Heart right ventricle (tissue), 16 donors: ENCODE data around the gene MAGI2. TPM values are rescaled to one million over a fixed set of nuclear protein-coding genes. Genes with fewer than 3 reads are reported as not detected.

Experiments used
- ATAC-seq, 8 donors: fragments of 200-7000 bp; cut with Tn5 transposase; one replicate each; pipeline ENCODE4 v1.9.1; 2020; ENCODE audit warnings: mild to moderate bottlenecking in 8 of 8, moderate library complexity in 8 of 8, moderate number of reproducible peaks in 1 of 8
- DNase-seq, 2 donors: peaks; one replicate each; pipeline ENCODE4 v3.0.0-alpha.2; 2020
- H3K27ac ChIP-seq, 10 donors: fragments of 200-600 bp; sonication (generic) in 2 of 10; one replicate each; pipeline versions ENCODE4 v1.5.0 to v1.8.0; 2020 to 2022; ENCODE audit warnings: mild to moderate bottlenecking in 3 of 10
- H3K27me3 ChIP-seq, 7 donors: fragments of 200-600 bp; one replicate each; pipeline ENCODE4 v1.8.0; 2021 to 2022; ENCODE audit warnings: mild to moderate bottlenecking in 2 of 7
- H3K36me3 ChIP-seq, 9 donors: fragments of 200-600 bp; sonication (generic) in 1 of 9; one replicate each; pipeline versions ENCODE4 v1.5.0 to v1.8.0; 2020 to 2022; ENCODE audit warnings: mild to moderate bottlenecking in 2 of 9
- H3K4me1 ChIP-seq, 9 donors: fragments of 200-600 bp; sonication (generic) in 1 of 9; one replicate each; pipeline versions ENCODE4 v1.5.0 to v1.8.0; 2020 to 2022; ENCODE audit warnings: mild to moderate bottlenecking in 4 of 9
- H3K4me3 ChIP-seq, 10 donors: fragments of 200-600 bp; sonication (generic) in 2 of 10; one replicate each; pipeline versions ENCODE4 v1.5.0 to v1.8.0; 2020 to 2022; ENCODE audit warnings: mild to moderate bottlenecking in 7 of 10, moderate library complexity in 2 of 10
- H3K9me3 ChIP-seq, 11 donors: fragments of 200-600 bp in 10 of 11; sonication (generic) in 2 of 11; one replicate each; pipeline versions ENCODE4 v1.5.0 to v1.8.0; 2013 to 2022; ENCODE audit warnings: mild to moderate bottlenecking in 2 of 11, control low read depth in 1 of 11, moderate library complexity in 1 of 11
- CTCF ChIP-seq, 9 donors: fragments of 200-600 bp; sonication (generic) in 2 of 9; IDR thresholded peaks; one replicate each; pipeline versions ENCODE4 v1.5.0 to v1.8.0; 2021 to 2022; ENCODE audit warnings: antibody characterized with exemption in 9 of 9, mild to moderate bottlenecking in 5 of 9, moderate library complexity in 1 of 9
- WGBS, 2 donors: extraction: QIAGEN DNeasy Blood & Tissue Kit; methylation state at CpG; one replicate each; pipeline ENCODE4 v1.1.7; 2013; ENCODE audit warnings: inconsistent platforms in 1 of 2; 5-methylcytosine and 5-hydroxymethylcytosine counted together
- intact Hi-C, 10 donors: fragments of 100-400 bp; cut with DNase I; formaldehyde crosslinking; loops; one replicate each; pipeline versions ENCODE4 v1.11.1 to v1.14.2; 2022
- long read RNA-seq, 3 donors: library from polyadenylated mRNA; unstranded; transcript quantifications; one replicate each; pipeline ENCODE4 v2.0.0, GENCODE V29; 2020 to 2021
- polyA plus RNA-seq, 2 donors: library from polyadenylated mRNA; stranded (reverse); fragments of 200-250 nt; gene quantifications; one replicate each; pipeline ENCODE4 v1.2.3, GENCODE V29; 2013
- total RNA-seq, 10 donors: library from RNA; stranded (reverse); fragmentation: NEBNext Ultra II Directional in 3 of 10; extraction: Animal tissue kit (Norgen Biotek cat#: 25700) in 3 of 10; gene quantifications; one replicate each; pipeline versions ENCODE4 v1.2.1 to v1.2.4, GENCODE V29; 2021 to 2023
- donor health status: Arrhythmogenic right ventricular cardiomyopathy.
- donor health status: ischemic (EF 13 %, LVEDD 7.1; RV severe dilation, severe dysfunction).
- donor health status: healthy with polysubstance abuse.
- donor health status: DM: no; HTN: yes; CAD: no.
- donor health status: DM: no; HTN: no; CAD: no.
- donor health status: ischemic (EF 25% LVEDD 6.9; RV normal size, moderate dysfunction).
- donor health status: ischemic (EF 25% LVEDD 5.7; RV mildly dilated, moderate dysfunction).
- donor health status: healthy.
- donor health status: DM: yes; HTN: yes; CAD: no.
- donor health status: Ischemic cardiomyopathy.
- donor health status: ischemic (EF 35%, LVEDD 5.7; RV mildly dilated, moderate dysfunction).
- donor health status: nonischemic (EF 11% LVEDD 7.7; RV severe dilation, severe dysfunction).
- donor health status: DM: yes; HTN: yes; CAD: no.
- donor health status: PGD.
- donor health status: ischemic (EF 29% LVEDD 5.4; RV normal size, mild dysfunction).
- donor health status: nonischemic (EF 23%, LVEDD 6.1; RV moderate dilation, normal function).

MAGI2 gene
- 1 to 10 TPM; 2.8 to 6.0 (median 4.6) TPM for total RNA-seq
- polyA plus RNA-seq: 1 to 10 TPM in 1 of 2 donors, under 1 TPM in 1; 0.83 to 3.5 TPM
- long read RNA-seq, donor 1, partial matches to known transcripts: 0 of 5 reads
- long read RNA-seq, donor 1, other reads (novel, unspliced or antisense): 5 of 5 reads
- long read RNA-seq, donor 2, partial matches to known transcripts: 0 of 7 reads
- long read RNA-seq, donor 2, other reads (novel, unspliced or antisense): 7 of 7 reads
- long read RNA-seq, donor 3, partial matches to known transcripts: 0 of 3 reads
- long read RNA-seq, donor 3, other reads (novel, unspliced or antisense): 3 of 3 reads

GRCh38 chr7:79453558-79454360 lies at the start of gene MAGI2:
TSS of gene MAGI2 (minus strand) at chr7:79453667. CDS start at chr7:79453320, 347 bp downstream.
- ATAC-seq (peak; percentile 87 to 95 (median 90)), DNase-seq (peak; percentile 88 to 89)
- Histone ChIP-seq H3K4me1 (peaks cover 4 to 39% (median 18%) of the 10 kb centered on the region in 9 donors), H3K27me3 (peaks cover 0 to 41% (median 0%) of the 10 kb centered on the region in 7 donors), H3K27ac (peak within 1 kb of the TSS; percentile 87 to 98 (median 93)), H3K4me3 (peak within 1 kb of the TSS; percentile 64 to 95 (median 83)), H3K9me3 (no peaks in the 10 kb centered on the region), H3K36me3 (peaks cover 0 to 13% (median 0%) of the 10 kb centered on the region in 9 donors)
- WGBS, 2 donors: 0 to 1% methylated on average over 66 to 67 of the region's 67 CpGs
- intact Hi-C loops: loop anchor here in 4 of 10 donors (5.0 to 10.0 kb wide), 5 partner anchors 46 to 149 kb away; no protein-coding TSS in a partner anchor
- no peak for TF ChIP-seq CTCF (IDR thresholded peaks at IDR 0.05)

GRCh38 chr7:79502151-79502550 lies 48.7 kb upstream of the MAGI2 start:
- 89 to 93% methylated on average over 1 of the region's 1 CpG for WGBS, 2 donors
- H3K9me3 ChIP-seq: no peaks in the 10 kb centered on the region
- no peak overlapping the region for H3K4me3 ChIP-seq
- TF ChIP-seq CTCF (IDR thresholded peaks at IDR 0.05): peak in 1 of 9 donors; percentile 7
- intact Hi-C loops: no loop called here
- no peaks in the 10 kb centered on the region for H3K27me3 ChIP-seq
- no peak overlapping the region for H3K27ac ChIP-seq
- H3K36me3 ChIP-seq: no peaks in the 10 kb centered on the region
- peaks cover 0 to 8% (median 0%) of the 10 kb centered on the region in 9 donors for H3K4me1 ChIP-seq
- DNase-seq: no peak
- ATAC-seq: no peak

GRCh38 chr7:79500759-79501158 lies 47.3 kb upstream of the MAGI2 start:
- Histone ChIP-seq H3K9me3 (no peaks in the 10 kb centered on the region), H3K27ac (no peak overlapping the region), H3K4me1 (peaks cover 0 to 4% (median 0%) of the 10 kb centered on the region in 9 donors), H3K36me3 (no peaks in the 10 kb centered on the region), H3K4me3 (no peak overlapping the region), H3K27me3 (no peaks in the 10 kb centered on the region)
- ATAC-seq (no peak), DNase-seq (no peak)
- intact Hi-C loops: no loop called here
- no peak for TF ChIP-seq CTCF (IDR thresholded peaks at IDR 0.05)

- intact Hi-C loops: no loop called here
- no peak for TF ChIP-seq CTCF (IDR thresholded peaks at IDR 0.05)
- no peak for DNase-seq
- Histone ChIP-seq H3K4me1 (no peaks in the 10 kb centered on the region), H3K9me3 (no peaks in the 10 kb centered on the region), H3K27me3 (no peaks in the 10 kb centered on the region), H3K4me3 (no peak overlapping the region), H3K36me3 (no peaks in the 10 kb centered on the region), H3K27ac (no peak overlapping the region)
- no peak for ATAC-seq
- WGBS, 2 donors: 75 to 78% methylated on average over 3 of the region's 3 CpGs
Observed at GRCh38 chr7:79497728-79498127, 44.3 kb upstream of the MAGI2 start.
